Right kidney (tissue), 1 donor: ENCODE data around the gene GALNT9.
"Not testable (repeated sequence)": the region's sequence is repeated elsewhere in the genome, so short reads cannot be mapped to it uniquely, and the experiment has no call there.

Source experiments
- DNase-seq: peaks from one replicate; pipeline ENCODE4 v3.0.0-alpha.2; 2016

Gene GALNT9

DNA sequence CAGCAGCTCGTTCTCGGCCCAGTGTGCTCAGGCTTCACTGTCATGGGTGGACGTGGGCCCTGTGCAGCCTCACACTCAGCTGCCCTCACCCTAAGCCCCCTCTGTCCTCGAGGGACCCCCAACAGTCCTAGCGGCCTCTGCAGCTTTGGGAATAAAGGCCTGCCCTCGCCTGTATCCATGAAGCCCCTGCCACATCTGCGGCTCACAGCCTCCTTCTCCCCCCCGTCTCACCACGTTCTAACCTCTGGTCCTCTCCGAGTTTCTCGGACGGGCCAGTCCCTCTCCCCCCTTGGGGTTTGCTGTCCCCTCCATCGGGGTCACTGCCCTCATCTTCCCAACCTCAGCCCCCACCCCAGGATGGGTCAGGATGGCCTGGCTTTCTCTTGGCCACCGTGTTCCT, 30.2 kb upstream of the GALNT9 start:
- DNase-seq, result no peak

DNA sequence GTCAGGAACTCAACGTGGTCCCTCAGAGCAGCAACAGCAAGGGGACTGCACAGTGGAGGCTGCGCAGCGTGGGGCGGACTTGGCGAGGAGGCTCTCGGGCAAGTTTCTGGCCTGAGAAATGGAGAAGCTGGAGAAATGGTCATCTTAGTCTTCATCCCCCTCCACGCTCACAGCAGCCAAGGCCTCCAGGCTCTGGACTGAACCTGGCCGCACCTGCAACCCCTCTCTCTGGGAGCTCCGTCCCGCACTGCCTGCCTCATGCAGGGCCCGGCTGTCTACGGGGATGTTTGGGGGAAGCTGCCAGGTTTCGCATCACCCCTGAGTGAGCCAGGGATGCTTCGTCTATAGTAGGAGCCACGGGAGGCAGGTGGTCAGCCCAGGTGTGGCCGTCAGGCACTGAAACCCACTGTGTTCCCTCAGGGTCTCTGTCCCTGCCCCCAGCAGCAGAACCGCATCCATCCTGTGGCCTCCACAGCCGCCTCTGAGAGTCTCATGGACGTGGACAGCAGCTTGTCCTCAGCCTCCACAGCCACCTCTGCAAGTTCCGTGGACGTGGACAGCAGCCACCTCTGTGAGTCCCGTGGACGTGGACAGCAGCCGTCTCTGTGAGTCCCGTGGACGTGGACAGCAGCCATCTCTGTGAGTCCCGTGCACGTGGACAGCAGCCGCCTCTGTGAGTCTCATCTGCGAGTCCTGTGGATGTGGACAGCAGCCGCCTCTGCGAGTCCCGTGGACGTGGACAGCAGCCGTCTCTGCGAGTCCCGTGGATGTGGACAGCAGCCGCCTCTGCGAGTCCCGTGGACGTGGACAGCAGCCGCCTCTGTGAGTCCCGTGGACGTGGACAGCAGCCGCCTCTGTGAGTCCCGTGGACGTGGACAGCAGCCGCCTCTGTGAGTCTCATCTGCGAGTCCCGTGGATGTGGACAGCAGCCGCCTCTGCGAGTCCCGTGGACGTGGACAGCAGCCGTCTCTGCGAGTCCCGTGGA, 29.1 kb upstream of the GALNT9 start:
- not testable (repeated sequence) for DNase-seq

DNA sequence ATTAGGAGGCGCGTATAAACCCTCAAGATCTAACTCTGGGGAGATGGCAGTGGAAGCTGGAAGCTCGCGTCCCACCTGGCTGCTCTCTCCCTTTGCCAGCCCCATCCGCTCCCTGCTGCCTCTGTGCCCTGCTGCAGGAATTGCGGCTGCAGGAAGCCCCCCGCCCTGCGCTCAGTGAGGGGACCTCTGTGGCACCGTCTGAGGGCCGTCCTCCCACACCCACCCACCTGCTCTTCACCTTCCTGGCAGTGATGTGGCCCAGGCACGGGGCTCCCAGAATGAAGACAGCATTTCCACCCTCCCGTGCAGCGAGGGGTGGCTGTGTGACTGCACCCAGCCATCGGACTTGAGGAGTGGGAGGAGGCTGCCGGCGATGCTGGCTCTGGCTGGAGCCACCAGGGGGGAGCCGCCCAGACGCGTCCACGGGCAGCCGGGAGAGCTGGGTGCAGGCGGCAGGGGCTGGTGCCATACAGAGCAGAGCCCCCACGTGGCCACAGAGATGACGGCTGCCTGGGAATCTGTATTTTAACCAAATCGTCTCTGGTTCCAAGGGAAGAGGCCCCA, 28.3 kb upstream of the GALNT9 start:
- DNase-seq, result no peak

DNA sequence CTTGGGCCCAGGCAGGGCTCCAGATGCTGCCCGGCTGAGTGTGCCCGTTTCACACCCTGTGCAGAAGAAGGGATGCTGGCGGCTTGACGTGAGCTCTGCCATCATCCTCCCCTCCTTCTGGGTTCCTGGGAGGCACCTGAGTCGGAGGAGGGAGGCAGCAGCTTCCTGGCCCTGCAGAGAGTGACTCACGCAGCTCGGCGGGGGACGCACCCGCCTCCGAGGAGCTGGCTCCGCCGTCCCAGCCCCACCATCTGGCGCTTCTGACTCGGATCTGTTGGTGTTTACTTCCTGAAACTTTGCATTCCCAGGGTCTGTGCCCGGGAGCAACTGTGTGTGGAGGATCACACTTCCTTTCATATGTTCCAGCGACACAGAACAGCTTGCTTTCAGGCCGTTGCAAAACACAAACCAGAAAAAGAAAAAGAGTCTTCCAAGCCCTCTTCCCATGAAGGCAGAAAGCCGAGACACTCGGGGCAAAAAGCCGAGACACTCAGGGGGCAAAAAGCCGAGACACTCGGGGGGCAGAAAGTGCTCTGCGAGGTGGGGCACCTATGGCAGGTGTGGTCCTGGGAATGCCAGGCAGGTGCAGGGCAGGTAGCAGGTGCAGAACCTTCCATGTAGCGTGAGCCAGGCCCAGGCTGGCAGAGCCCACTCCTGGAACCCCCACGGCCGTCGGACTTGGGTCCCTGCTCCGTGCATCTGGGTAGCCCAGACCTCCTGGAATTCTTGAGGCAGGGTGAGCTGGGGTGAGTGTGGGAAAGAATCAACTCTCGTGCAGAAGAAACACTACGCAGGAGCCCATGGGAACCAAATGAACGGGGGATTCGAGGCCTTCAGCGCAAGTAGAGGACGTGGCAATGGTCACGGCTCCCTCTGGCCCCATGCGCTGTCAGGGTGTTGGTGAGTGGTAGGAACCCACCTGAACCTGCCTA, 27.6 kb upstream of the GALNT9 start:
- DNase-seq, result peak; percentile 46

DNA sequence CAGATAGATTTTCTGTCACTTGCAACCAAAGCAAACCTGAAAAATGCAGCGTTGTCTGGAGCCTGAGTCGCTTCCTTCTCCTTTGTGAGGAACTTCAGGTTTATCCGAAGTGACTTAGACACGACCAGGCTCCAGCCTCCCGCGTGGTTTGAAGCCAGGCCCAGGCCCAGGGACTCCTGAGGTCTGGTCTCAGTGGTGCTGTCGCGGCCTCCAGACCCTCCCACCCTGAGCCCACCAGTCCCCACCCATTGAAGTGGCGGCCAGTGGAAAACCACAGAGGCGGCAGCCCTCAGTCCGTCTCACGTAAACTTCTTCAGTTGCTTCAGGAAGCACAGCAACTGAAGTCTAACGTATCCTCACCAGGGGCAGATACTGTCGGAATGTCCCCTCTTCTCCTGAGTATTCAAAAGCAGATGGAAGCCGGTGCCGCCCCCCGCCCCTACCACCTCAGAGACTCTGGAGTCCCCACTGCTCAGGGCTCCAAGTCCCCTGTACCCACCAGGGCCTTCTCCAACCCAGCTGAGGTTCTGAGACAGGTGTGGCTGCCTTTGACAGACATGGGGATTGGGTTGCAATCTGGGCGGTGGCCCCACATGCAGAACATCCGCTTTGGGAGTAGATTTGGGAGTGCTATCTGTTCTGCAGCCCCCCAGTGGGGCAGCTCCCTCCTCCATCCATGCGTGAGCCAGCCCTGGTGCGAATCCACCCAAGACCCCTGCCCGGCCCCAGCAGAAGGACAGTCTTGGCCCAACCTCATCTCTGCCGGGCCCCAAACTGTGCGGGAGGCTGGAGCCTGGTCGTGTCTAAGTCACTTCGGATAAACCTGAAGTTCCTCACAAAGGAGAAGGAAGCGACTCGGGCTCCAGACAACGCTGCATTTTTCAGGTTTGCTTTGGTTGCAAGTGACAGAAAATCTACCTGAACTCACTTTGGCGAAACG, 26.6 kb upstream of the GALNT9 start:
- no peak for DNase-seq

DNA sequence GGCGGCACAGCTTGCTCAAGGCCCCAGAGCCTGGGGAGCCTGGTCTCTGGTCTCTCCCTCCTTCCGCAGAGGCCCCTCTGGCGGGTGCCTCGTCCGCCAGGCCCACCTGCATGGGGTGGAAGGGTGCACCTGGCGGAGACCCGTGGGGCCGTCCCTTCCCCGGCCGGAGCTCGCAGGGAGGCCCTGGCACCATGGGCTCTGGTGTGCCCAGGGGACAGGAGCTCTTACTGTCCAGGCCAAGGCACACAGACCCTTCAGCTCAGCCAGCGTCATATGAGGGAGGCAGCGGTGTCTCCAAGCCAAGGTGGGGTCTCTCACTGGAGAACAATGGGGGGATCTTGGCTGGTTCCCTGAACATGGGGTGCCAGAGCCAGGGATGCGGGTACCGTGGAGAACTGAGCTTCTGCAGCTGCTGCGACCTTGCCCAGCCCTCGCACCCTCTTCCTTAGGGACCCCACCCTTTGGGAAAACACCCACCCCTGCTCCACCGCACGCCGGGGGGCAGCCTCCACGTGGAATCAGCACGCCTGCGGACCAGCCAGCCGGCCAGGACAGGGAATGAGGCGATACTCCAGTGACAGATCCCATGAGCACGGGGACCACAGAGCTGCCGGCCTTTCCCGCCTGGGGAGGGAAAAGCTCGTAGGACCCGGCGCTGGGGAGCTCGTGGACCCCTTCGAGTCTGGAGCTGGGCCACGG, 25.7 kb upstream of the GALNT9 start:
- no peak for DNase-seq

DNA sequence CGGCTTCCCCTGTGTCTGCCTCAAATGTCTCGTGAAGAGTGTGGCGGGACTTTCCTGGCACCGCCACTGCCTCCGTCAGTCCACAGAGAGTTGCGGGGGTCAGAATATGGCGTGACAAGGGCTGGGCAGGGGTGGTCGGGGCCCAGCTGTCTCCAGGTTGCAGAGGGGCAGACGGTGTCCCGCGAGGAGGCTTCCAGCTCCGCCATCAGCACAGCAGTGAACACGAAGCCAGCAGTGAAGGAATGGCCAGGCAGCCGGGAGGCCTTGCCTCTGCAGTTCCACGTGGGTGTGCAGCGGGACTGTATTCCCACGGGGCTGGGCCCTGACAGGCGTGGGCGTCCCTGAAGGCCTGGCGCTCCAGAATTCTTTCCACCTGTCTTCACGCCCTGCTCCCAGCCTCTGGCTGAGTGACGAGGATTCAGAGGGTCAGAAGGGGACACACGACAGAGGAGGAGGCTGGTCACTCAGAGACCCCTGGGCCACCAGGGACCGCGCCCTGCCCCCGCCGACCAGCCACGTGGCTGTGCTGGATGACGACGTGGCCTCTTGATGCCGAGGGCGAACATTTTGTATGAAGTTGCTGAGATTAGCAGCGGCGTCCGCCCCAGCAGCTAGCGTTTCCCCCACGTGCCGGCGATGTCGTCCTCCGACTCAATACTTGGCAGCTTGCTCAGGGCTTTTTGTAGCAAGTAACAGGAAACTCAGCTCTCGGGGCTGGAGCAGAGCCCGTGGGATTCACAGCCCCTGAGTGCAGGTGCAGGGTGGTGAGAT, 25.0 kb upstream of the GALNT9 start:
- no peak for DNase-seq

DNA sequence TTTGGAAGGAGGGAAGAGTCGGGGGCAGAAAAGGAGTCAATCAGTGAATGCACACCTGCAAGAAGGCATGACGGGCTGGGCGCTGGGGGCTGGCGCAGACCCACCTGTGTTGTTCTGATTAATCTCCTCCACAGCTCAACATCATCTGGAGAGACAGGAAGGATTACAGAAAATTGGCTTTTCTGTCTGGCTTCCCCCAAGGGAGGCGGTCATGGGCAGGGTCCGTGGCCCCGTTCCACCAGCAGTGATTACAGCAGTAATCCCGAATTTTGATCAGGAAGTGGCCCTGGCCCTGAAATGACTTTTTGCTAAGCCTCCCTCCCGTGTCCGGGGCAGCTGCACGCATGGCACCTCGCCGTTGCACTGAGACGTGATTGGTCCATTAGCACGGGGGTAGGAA, 24.4 kb upstream of the GALNT9 start:
- DNase-seq, result no peak

DNA sequence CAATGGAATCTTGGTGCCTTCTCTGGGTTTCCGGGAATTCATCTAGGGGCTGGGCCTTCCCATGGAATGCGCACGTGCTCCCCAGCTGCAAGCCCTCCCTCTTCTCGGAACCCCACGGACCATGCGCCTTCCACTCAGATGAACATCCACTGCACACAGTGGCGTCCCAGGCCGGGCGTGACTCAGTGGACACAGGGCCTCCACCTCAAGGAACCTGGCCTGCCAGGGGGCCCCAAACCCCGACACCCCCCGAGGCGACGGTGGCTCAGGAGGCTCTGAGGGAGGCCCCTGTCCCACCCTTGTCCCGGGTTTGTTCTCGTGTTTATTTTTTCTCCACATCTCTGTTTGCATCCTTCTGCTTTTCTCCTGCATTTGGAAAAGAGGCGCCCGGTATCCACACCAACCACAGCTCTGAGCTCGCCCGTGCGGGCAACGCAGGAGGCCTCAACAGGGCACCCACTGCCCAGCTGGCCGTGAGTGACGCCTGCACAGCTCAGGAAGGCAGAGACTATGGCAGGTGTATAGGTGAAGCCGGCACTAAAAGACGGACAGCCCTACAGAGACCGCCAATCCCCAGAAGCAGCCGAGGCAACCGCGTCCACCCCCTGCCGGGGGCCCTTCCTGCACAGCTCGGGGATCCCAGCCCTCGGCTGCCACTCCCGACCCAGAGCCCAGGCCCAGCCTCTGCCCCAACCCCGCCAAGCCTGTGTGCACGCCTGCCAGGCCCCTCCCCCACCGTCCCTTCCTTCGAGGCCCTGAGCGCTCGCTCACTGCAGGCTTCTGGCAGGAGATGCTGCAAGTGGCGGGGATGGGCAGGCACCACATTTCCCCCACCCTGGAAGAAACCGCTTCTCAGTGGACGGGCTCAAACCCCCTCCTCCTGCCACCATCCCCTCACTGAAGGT, 23.8 kb upstream of the GALNT9 start:
- no peak for DNase-seq

DNA sequence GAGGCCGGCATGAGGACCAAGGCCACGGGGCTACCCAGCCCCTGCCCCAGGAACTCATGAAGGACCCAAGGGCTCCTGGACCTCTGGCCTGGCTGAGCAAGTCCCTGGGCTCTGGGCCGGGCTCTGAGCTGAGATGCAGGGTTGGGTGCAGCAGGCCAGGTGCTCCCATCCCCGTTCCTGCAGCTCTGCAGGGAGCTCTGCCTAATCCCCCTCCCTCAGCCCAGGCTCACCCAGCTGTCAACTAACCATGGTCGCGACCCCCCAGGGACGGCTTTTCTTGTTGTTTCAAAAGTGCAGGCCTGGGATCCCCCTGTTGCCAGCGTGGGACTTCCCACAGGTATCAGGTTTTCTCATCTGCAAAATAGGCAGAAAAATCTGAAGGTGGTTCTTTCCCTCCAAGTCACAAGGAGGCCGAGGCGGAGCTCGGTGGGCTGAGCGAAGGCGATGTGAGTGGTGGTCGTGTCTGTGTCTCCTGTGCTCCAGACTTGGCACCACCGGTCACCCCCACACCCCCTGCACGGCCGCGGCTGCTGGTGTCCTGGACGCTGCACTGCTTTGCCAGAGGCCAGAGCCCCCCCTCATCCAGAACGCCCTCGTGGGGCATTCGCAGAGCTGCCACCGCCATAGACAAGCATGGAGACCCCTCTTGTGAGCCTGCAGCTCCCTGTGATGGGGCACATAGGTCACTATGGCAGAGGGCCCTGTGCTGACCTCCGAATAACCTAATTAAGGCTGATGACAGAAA, 22.5 kb upstream of the GALNT9 start:
- DNase-seq, result no peak

DNA sequence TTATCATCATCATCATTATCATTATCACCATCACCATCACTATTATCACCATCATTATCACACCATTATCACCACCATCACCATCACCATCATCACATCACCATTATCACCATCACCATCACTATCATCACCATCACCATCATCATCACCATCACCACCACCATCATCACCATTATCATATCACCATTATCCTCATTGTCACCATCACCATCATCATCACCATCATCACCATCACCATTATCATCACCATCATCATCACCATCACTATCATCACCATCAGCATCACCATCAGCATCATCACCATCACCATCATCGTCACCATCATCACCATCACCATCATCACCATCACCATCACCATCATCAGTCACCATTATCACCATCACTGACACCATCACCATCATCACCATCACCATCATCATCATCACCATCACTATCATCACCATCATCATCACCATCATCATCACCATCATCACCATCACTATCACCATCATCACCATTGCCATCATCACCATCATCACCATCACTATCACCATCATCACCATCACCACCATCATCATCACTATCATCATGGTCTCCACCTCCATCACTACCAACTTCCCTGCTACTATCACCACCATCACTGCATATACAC, 20.2 kb upstream of the GALNT9 start:
- no peak for DNase-seq

DNA sequence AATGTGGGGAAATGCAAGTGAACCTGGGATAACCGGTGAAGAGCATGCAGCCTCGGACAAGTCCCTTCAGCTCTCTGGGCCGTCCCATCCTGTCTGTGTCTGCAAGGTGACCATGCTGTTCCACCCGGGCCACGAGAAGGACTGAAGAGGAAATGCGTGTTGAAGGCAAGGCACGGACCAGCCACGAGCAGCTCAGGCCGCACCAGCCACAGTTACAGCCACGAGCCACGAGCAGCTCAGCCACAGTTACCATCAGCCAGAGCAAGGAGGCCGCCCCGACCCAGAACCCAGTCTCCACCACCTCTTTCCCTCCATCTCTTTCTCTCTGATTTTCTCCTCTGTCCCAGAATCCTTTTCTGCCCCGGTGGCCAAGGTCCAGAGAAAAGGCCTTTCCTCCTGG, 18.8 kb upstream of the GALNT9 start:
- no peak for DNase-seq

DNA sequence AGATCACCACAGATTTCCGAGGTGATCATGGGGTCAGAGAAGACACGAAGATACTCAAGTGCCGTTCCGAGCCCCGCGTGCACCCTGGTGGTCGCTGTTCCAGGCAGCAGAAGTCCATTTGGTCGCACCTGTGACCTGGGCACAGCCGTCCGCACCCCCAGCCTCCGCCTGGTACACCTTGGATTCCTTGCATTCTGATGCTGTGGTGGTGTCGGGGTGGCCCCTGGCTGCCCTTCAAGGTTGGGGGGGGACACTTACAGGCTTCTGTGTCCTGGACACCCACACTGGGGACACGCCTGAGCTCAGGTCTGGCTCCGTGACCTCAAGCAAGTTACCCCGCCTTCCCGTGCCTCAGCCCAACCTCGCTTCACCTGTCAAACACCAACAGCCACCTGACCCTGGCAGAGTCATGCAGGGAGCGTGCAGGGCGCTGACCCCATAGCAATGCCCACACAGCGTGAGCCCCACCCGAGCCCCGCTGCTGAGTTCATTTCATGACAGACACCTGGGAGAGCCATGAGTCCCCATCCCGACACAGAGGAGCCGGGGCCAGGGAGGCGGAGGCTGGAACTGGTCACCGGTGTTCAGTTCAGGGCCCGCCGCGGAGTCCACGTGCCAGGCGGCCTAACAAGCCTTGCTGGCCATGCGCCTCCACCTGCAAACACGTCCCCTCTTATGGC, 17.9 kb upstream of the GALNT9 start:
- no peak for DNase-seq

DNA sequence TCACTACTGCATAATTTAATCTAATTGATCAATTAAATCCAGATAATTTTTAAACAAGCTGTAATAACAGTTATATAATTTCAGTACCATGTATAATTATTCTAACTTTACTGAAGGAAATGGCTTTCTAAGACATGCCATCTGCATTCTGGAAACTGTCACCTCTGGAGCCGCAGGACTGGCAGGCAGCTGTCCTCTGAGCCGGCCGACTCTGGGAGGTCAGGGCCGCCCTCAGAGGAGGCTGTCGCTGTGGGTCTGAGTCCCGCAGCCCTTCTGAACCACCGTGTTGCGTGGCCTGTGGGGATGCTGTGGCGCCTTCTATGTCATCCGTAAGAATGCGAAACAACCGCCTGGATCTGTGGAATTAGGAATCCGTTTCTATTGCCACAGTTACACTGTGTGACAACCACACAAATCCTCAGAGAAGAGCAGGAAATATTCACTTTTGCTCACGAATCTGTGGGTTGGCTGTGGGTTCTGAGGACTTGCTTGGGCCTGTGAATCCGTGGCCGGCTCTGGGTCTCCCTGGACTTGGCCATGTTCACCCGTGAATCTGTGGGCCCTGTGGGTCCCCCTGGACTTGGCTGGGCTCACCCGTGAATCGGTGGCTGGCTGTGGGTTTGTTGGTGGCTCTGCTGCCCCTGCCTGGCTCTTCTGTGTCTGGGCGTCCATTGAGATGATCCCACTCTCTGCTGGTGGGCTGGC, 17.2 kb upstream of the GALNT9 start:
- DNase-seq, result no peak

DNA sequence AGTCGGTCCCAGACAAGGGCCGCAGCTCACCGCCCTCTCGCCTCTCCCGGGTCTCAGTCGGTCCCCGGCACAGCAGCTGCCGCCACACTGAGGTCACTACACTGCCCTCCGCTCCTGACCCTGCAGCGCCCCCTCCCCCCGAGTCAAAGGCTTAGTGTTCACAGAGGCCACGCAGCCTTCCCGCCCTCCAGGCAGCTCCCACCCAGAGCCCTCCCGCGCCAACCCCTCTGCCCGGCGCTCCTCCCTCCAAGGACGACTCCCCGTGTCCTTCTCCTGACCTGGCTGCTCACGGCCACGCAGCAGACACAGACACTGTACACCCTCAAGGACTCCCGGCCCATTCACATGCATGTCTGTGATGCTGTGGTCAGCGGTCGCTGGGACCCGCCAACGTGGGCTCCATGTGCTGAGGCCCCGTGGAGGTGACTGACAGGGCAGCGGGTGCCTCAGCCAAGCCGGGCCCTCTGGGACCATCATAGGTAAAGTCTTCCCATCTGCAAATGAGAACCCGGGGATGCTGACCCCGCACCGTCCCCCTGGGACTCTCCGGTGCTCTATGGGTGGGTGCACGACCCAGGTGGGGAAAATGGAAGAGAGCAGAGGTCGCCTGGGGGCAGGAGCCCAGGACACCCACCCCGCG, 16.3 kb upstream of the GALNT9 start:
- no peak for DNase-seq

DNA sequence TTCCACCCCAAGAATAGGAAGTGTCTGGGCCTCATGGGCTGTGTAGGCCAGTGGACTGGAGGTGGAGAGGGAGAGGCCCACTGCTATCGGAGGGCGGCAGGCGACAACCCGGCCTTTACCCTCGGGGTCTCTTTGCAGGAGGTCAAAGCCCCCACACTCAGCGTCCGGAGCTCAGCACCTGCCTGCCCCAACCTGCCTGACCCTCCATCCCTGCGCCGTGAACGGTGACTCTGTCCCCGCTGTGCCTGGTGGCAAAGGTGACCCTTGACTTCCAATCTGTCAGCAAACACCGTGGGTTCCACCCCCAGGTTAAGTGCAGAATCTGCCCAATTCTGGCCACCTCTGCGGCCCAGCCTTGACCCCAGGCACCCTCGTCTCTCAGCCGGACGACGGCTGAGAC, 15.7 kb upstream of the GALNT9 start:
- no peak for DNase-seq
